HEK293 (cell line): ENCODE measurements around the gene OR1I1.

Source experiments
- EGR2 ChIP-seq: fragments of 450-650 bp; formaldehyde crosslinking; IDR thresholded peaks from 2 replicates; pipeline ENCODE4 v1.5.1; 2016; ENCODE audit warnings: low read depth, missing biosample characterization, missing genetic modification characterization
- GLI4 ChIP-seq: fragments of 450-650 bp; formaldehyde crosslinking; IDR thresholded peaks from 2 replicates; pipeline ENCODE4 v1.5.1; 2016; ENCODE audit warnings: missing biosample characterization, missing genetic modification characterization
- GLIS1 ChIP-seq: fragments of 450-650 bp; formaldehyde crosslinking; IDR thresholded peaks from 2 replicates; pipeline ENCODE4 v1.5.1; 2016; ENCODE audit warnings: missing biosample characterization, missing genetic modification characterization
- IKZF3 ChIP-seq: fragments of 450-650 bp; IDR thresholded peaks from 2 replicates; pipeline ENCODE4 v1.5.0; 2018; ENCODE audit warnings: missing biosample characterization, mild to moderate bottlenecking, missing genetic modification characterization, moderate library complexity
- KLF9 ChIP-seq: fragments of 450-650 bp; formaldehyde crosslinking; IDR thresholded peaks from 2 replicates; pipeline ENCODE4 v1.5.1; 2016; ENCODE audit warnings: missing biosample characterization, missing genetic modification characterization, low read depth
- PATZ1 ChIP-seq: fragments of 450-650 bp; formaldehyde crosslinking; IDR thresholded peaks from 2 replicates; pipeline ENCODE4 v1.5.1; 2016; ENCODE audit warnings: missing biosample characterization, missing genetic modification characterization
- REPIN1 ChIP-seq: fragments of 450-650 bp; formaldehyde crosslinking; IDR thresholded peaks from 2 replicates; pipeline ENCODE4 v1.5.1; 2017; ENCODE audit warnings: missing biosample characterization, missing genetic modification characterization, low read depth
- SP7 ChIP-seq: fragments of 450-650 bp; formaldehyde crosslinking; IDR thresholded peaks from 2 replicates; pipeline ENCODE4 v1.5.1; 2016; ENCODE audit warnings: missing biosample characterization, missing genetic modification characterization
- ZBTB10 ChIP-seq: fragments of 450-650 bp; formaldehyde crosslinking; IDR thresholded peaks from 2 replicates; pipeline ENCODE4 v1.5.1; 2016; ENCODE audit warnings: missing biosample characterization, missing genetic modification characterization
- ZBTB11 ChIP-seq: fragments of 450-650 bp; formaldehyde crosslinking; conservative IDR thresholded peaks from 2 replicates; pipeline ENCODE4 v1.5.1; 2016; ENCODE audit warnings: low read depth, missing biosample characterization, missing genetic modification characterization
- ZBTB20 ChIP-seq: fragments of 450-650 bp; formaldehyde crosslinking; IDR thresholded peaks from 2 replicates; pipeline ENCODE4 v1.5.1; 2016; ENCODE audit warnings: missing biosample characterization, missing genetic modification characterization
- ZBTB21 ChIP-seq: fragments of 450-650 bp; formaldehyde crosslinking; IDR thresholded peaks from 2 replicates; pipeline ENCODE4 v1.5.1; 2017; ENCODE audit warnings: missing biosample characterization, missing genetic modification characterization
- ZFP37 ChIP-seq: fragments of 450-650 bp; formaldehyde crosslinking; IDR thresholded peaks from 2 replicates; pipeline ENCODE4 v1.5.1; 2016; ENCODE audit warnings: missing biosample characterization, missing genetic modification characterization
- ZNF114 ChIP-seq: fragments of 450-650 bp; formaldehyde crosslinking; IDR thresholded peaks from 2 replicates; pipeline ENCODE4 v1.5.0; 2017; ENCODE audit warnings: missing biosample characterization, missing genetic modification characterization
- ZNF146 ChIP-seq: fragments of 450-650 bp; formaldehyde crosslinking; IDR thresholded peaks from 2 replicates; pipeline ENCODE4 v1.5.1; 2016; ENCODE audit warnings: missing biosample characterization, missing genetic modification characterization
- ZNF19 ChIP-seq: fragments of 450-650 bp; formaldehyde crosslinking; IDR thresholded peaks from 2 replicates; pipeline ENCODE4; 2016; ENCODE audit warnings: missing biosample characterization, missing genetic modification characterization, low read depth
- ZNF2 ChIP-seq: fragments of 450-650 bp; formaldehyde crosslinking; IDR thresholded peaks from 2 replicates; pipeline ENCODE4 v1.5.1; 2016; ENCODE audit warnings: missing biosample characterization, missing genetic modification characterization
- ZNF302 ChIP-seq: fragments of 450-650 bp; formaldehyde crosslinking; IDR thresholded peaks from 2 replicates; pipeline ENCODE4 v1.5.1; 2016; ENCODE audit warnings: missing biosample characterization, missing genetic modification characterization, low read depth
- ZNF366 ChIP-seq: fragments of 450-650 bp; formaldehyde crosslinking; conservative IDR thresholded peaks from 2 replicates; pipeline ENCODE4 v1.5.1; 2016; ENCODE audit warnings: missing biosample characterization, missing genetic modification characterization
- ZNF391 ChIP-seq: fragments of 450-650 bp; formaldehyde crosslinking; IDR thresholded peaks from 2 replicates; pipeline ENCODE4 v1.5.1; 2016; ENCODE audit warnings: low read depth, missing biosample characterization, missing genetic modification characterization, borderline replicate concordance
- ZNF423 ChIP-seq: fragments of 450-650 bp; formaldehyde crosslinking; IDR thresholded peaks from 2 replicates; pipeline ENCODE4 v1.5.1; 2016; ENCODE audit warnings: missing biosample characterization, missing genetic modification characterization
- ZNF426 ChIP-seq: fragments of 450-650 bp; formaldehyde crosslinking; IDR thresholded peaks from 2 replicates; pipeline ENCODE4 v1.5.1; 2017; ENCODE audit warnings: missing biosample characterization, missing genetic modification characterization, mild to moderate bottlenecking, inconsistent platforms, moderate library complexity
- ZNF521 ChIP-seq: fragments of 450-650 bp; formaldehyde crosslinking; IDR thresholded peaks from 2 replicates; pipeline ENCODE4 v1.5.1; 2017; ENCODE audit warnings: missing biosample characterization, mild to moderate bottlenecking, missing genetic modification characterization
- ZNF529 ChIP-seq: fragments of 450-650 bp; formaldehyde crosslinking; IDR thresholded peaks from 2 replicates; pipeline ENCODE4 v1.5.1; 2017; ENCODE audit warnings: missing genetic modification characterization, missing biosample characterization; ENCODE audit not compliant: insufficient replicate concordance
- ZNF645 ChIP-seq: fragments of 450-650 bp; formaldehyde crosslinking; IDR thresholded peaks from 2 replicates; pipeline ENCODE4; 2016; ENCODE audit warnings: missing biosample characterization, missing genetic modification characterization
- ZNF664 ChIP-seq: fragments of 450-650 bp; formaldehyde crosslinking; IDR thresholded peaks from 2 replicates; pipeline ENCODE4 v1.5.1; 2016; ENCODE audit warnings: missing biosample characterization, missing genetic modification characterization
- ZNF707 ChIP-seq: fragments of 450-650 bp; formaldehyde crosslinking; IDR thresholded peaks from 2 replicates; pipeline ENCODE4 v1.5.1; 2016; ENCODE audit warnings: missing biosample characterization, missing genetic modification characterization
- ZNF76 ChIP-seq: fragments of 450-650 bp; formaldehyde crosslinking; IDR thresholded peaks from 2 replicates; pipeline ENCODE4; 2016; ENCODE audit warnings: low read depth, missing biosample characterization, missing genetic modification characterization, borderline replicate concordance
- ZNF777 ChIP-seq: fragments of 450-650 bp; formaldehyde crosslinking; IDR thresholded peaks from 2 replicates; pipeline ENCODE4 v1.5.1; 2017; ENCODE audit warnings: missing biosample characterization, missing genetic modification characterization, borderline replicate concordance
- ZSCAN16 ChIP-seq: fragments of 450-650 bp; formaldehyde crosslinking; IDR thresholded peaks from 2 replicates; pipeline ENCODE4 v1.5.1; 2016; ENCODE audit warnings: missing biosample characterization, missing genetic modification characterization
- ZSCAN30 ChIP-seq: fragments of 450-650 bp; IDR thresholded peaks from 2 replicates; pipeline ENCODE4 v1.5.1; 2018; ENCODE audit warnings: missing biosample characterization, mild to moderate bottlenecking, missing genetic modification characterization, moderate library complexity

OR1I1 gene

GRCh38 chr19:15107061-15108010 lies 25.3 kb downstream of the OR1I1 start, which contains the start of gene SYDE1 (continued):
- TF ChIP-seq IKZF3 (tag by site-specific recombination), result peak; percentile 36; the same call in 1 of the 2 replicates
- TF ChIP-seq ZNF777, result no peak
- peak; percentile 89 for TF ChIP-seq ZBTB10 (tag by site-specific recombination)
- TF ChIP-seq ZBTB21 (tag by site-specific recombination), result no peak
- no peak for TF ChIP-seq ZNF664 (tag by site-specific recombination)
- peak; percentile 78 for TF ChIP-seq ZBTB20
- TF ChIP-seq ZFP37 (tag by site-specific recombination), result no peak
- TF ChIP-seq ZSCAN30 (tag by site-specific recombination), result peak; percentile 10; the same call in 1 of the 2 replicates
- TF ChIP-seq KLF9 (tag by site-specific recombination), result 0 out of 2 replicates have a peak, but pooled peaks have one; percentile 10
- TF ChIP-seq GLI4, result no peak
- TF ChIP-seq ZNF366 (tag by site-specific recombination), result no peak
- TF ChIP-seq ZSCAN16, result no peak
- TF ChIP-seq ZNF2 (tag by site-specific recombination), result no peak
- TF ChIP-seq ZNF426 (tag by site-specific recombination), result no peak
- TF ChIP-seq GLIS1 (tag by site-specific recombination), result peak; percentile 62
- TF ChIP-seq ZNF521 (tag by site-specific recombination), result no peak
- 0 out of 2 replicates have a peak, but pooled peaks have one; percentile 9 for TF ChIP-seq SP7 (tag by site-specific recombination)
- no peak for TF ChIP-seq ZNF529 (tag by site-specific recombination)
- TF ChIP-seq ZNF114 (tag by site-specific recombination), result no peak
- peak; percentile 23; the same call in 1 of the 2 replicates for TF ChIP-seq ZNF76 (tag by site-specific recombination)
- TF ChIP-seq ZNF146 (tag by site-specific recombination), result no peak
- peak; percentile 43 for TF ChIP-seq PATZ1 (tag by site-specific recombination)
- TF ChIP-seq ZNF302 (tag by site-specific recombination), result no peak
- TF ChIP-seq EGR2 (tag by site-specific recombination), result peak; percentile 39; the same call in 1 of the 2 replicates
- TF ChIP-seq ZNF423 (tag by site-specific recombination), result no peak
- TF ChIP-seq REPIN1 (tag by site-specific recombination), result no peak
- no peak for TF ChIP-seq ZNF707 (tag by site-specific recombination)
- TF ChIP-seq ZNF645 (tag by site-specific recombination), result no peak
- TF ChIP-seq ZNF391 (tag by site-specific recombination), result no peak
- no peak for TF ChIP-seq ZNF19
- TF ChIP-seq ZBTB11 (tag by site-specific recombination), result no peak
